ENCODE data around the gene HRAS.
"Not testable (repeated sequence)": the region's sequence is repeated elsewhere in the genome, so short reads cannot be mapped to it uniquely, and the experiment has no call there.

The HRAS gene

DNA sequence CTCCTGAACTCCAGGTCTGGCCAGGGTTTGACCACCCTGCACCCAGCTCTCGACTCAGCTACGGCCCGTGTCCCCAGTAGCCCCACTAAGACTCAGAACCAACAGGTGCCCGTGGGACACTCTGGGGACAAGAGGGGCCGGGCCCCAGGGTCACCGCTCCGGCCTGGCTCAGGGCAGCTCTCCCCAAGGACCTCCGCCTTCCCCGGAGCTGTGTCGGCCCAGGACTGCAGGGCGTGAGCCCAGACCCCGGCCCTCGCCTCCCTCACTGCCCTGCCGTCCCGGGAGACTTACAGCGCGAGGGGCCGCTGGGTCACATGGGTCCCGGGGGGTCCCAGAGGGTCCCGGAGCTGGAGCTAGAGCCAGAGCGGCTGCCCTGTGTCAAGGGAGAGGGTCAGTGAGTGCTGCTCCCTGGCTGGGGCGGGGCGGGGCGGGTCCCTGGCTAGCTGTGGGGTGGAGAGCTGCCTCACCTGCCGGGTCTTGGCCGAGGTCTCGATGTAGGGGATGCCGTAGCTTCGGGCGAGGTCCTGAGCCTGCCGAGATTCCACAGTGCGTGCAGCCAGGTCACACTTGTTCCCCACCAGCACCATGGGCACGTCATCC lies 2.3 kb downstream of the HRAS start:
- no peak for DNase-seq (ENCODE audit: low read depth)

GRCh38 chr11:532527-532985 lies 2.8 kb downstream of the HRAS start:
- DNase-seq (ENCODE audit: low read depth) = no peak

DNA sequence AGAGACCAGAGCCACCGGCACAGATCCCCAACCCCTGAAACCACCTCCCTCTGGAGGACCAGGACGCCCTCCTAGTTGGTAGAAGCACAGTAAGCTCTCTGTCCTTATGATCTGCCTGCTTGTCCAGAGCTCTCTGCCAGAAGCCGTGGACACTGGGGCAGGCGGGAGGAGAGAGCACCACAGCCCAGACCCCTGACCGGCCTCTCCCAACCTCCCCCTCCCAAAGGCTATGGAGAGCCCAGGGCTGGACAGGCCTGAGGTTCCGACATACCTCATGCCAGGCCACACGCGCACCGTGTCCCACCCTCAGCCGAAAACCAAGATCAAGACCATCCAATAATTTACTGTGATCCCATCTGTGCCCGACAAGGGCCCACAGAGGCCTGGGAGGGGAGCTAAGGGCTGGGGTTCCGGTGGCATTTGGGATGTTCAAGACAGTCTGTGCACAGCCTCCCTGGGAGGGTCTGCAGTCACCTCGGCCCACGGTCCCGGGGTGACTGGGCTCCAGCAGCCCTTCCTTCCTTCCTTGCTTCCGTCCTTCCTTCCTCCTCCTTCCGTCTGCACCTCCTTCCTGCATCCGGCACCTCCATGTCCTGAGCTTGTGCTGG lies 3.4 kb downstream of the HRAS start:
- DNase-seq (ENCODE audit: low read depth) = no peak

GRCh38 chr11:530960-531831 lies 4.2 kb downstream of the HRAS start:
- no peak for DNase-seq (ENCODE audit: low read depth)

DNA sequence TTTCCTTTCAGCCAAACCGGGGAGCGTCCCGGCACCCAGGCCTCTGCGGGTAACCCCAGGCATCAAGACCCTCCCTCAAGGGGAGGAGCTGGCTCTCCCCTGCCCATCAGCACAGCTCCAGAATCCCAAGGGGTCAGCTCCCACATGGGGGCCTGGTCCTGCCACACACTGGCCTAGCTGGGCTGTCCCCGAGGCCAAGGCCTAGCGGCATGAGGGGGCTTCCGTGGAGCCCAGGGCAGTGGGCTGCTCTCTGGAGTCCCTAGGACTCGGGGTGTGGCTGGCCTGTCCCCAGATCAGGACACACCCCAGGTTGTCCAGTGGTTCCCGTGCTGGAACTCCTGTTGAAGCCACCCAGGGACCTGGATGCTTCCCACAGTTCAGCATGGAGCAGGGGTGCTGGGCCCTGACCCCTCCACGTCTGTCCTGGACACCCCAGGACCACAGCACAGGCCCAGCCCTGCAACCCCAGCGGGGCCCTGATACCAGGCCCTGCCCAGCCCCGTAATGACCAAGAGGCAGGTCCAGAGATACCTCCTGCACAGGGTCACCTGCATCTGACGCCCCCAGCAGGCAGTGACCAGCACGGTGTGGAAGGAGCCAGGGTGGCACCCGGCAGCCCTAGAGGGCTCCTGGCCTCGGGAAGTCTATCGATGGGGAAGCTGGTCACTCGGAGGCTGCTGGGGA lies 5.5 kb downstream of the HRAS start:
- no peak for DNase-seq (ENCODE audit: low read depth)

GRCh38 chr11:528815-529727 lies 6.3 kb downstream of the HRAS start:
- DNase-seq (ENCODE audit: low read depth) = no peak

GRCh38 chr11:528166-528814 lies 7.1 kb downstream of the HRAS start:
- no peak for DNase-seq (ENCODE audit: low read depth)

DNA sequence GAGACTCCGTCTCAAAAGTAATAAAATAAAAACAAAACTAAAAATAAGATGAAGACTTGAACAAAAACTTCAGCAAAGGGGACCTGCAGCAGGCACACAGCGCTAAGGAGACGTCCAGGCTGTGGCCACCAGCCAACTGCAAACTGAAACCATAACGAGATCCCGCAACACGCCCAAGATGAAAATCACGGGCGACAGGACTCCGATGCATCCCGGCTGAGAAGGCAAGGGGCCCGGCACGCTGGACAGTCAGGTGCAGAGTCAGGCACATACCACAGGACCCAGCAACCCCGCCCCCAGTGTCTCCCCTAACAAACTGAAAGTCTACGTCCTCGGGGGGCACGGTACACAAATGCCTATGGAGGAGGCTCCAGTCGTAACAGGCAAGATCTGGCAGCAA lies 9.2 kb downstream of the HRAS start:
- DNase-seq (ENCODE audit: low read depth) = no peak

GRCh38 chr11:521177-521688 lies 14.1 kb downstream of the HRAS start:
- no peak for DNase-seq (ENCODE audit: low read depth)

GRCh38 chr11:520428-521176 lies 14.8 kb downstream of the HRAS start:
- DNase-seq (ENCODE audit: low read depth) = no peak

GRCh38 chr11:518463-519202 lies 16.7 kb downstream of the HRAS start:
- peak; percentile 95 for DNase-seq (ENCODE audit: low read depth)

DNA sequence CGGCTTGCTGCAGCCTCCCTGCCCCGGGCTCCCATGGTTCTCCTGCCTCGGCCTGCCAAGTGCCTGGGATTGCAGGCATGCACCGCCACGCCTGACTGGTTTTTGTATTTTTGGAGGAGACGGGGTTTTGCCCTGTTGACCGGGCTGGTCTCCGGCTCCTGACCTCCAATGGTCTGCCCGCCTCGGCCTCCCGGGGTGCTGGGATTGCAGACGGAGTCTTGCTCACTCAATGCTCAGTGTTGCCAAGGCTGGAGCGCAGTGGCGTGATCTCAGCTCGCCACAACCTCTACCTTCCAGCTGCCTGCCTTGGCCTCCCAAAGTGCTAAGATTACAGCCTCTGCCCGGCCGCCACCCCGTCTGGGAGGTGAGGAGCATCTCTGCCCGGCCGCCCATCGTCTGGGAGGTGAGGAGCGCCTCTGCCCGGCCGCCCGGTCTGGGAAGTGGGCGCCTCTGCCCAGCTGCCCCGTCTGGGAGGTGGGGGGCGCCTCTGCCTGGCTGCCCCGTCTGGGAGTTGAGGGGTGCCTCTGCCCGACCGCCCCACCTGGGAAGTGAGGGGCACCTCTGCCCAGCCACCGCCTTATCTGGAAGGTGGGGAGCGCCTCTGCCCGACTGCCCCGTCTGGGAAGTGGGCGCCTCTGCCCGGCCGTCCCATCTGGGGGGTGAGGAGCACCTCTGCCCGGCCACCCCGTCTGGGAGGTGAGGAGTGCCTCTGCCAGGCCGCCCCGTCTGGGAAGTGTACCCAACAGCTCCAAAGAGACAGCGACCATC lies 18.3 kb downstream of the HRAS start:
- not testable (repeated sequence) for DNase-seq (ENCODE audit: low read depth)

- DNase-seq (ENCODE audit: low read depth) = no peak
Measured at GRCh38 chr11:516400-516799, 19.0 kb downstream of the HRAS start.

DNA sequence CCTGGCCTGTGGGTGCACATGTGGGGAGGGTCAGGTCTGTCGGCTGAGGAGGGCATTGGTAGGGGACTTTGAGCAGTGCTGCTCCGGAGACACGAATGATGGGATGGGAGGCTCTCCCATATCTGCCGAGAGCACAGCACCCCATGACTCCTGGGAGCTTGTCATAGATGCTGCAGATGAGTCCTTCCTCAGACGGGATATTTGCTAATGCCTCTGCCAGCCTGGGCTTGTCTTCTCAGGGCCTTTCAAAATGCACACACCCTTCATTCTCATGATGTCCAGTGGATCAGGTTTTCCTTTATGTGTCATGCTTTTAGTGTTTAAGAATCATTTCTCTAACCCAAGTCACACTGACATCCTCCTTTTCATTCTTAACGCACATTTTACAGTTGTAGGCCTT lies 20.2 kb downstream of the HRAS start:
- no peak for DNase-seq (ENCODE audit: low read depth)

DNA sequence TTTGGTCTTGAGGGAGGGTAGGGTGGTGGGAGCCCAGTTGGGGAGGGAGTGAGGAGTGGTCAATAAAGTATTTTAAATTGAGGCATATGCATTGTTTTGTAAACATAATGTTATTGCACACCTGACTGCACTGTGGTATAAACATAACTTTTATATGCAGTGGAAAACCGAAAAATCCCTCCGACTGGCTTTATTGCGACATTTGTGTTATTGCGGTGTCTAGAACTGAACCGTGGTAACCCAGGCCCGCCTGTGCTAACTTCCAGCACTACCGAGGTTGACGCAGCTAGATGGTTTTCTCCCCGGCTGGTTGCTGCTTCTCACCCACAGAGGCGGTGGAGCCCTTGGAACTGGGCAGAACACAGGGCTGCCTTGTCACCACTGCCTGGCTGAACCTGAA lies 20.8 kb downstream of the HRAS start:
- no peak for DNase-seq (ENCODE audit: low read depth)

DNA sequence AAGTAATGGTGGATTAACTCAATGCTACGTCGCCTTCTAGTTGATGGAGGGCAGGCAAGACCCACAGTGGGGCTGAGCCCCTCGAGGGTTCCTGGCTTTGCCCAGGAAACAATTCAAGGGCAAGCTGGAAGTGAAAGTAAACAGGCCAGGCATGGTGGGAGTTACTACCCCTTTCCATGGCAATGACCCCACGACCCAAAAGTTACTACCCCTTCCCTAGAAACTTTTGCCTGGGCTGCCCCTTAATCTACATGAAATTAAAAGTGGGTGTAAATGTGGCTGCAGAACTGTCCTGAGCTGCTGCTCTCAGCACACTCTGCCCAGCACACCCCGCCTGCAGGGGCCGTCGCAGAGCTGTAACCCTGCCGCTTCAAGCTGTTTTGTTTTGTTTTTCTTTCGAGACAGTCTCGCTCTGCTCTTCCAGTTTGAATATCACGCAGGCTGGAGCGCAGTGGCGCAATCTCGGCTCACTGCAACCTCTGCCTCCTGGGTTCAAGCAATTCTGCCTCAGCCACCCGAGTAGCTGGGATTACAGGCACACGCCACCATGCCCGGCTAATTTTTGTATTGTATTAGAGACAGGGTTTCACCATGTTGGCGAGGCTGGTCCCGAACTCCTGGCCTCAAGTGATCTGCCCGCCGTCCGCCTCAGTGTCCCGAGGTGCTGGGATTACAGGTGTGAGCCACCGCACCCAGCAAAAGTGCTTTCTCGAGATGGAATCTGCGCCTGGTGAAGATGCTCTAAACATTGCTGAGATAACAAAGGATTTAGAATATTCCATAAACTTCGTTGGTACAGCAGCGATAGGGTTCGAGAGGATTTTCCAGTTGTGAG lies 22.4 kb downstream of the HRAS start:
- no peak for DNase-seq (ENCODE audit: low read depth)

- no peak for DNase-seq (ENCODE audit: low read depth)
Measured at GRCh38 chr11:508956-509355, 26.4 kb downstream of the HRAS start.
